Stimulated activated memory B cell treated with anti-CD40 and anti-IgM and Interleukin-4, amounts not matched to agents 10 μg/mL and 1 μg/mL and 100 μg/mL, for 72 hours (primary cell): Measurements from ENCODE around the gene PPRC1.

Experiments
- ATAC-seq: fragments of 150-1000 bp; cut with Tn5 transposase; 2 replicates; pipeline ENCODE4 v1.10.0; 2021
- H3K27ac Mint-ChIP-seq: one replicate; pipeline ENCODE4 v1.8.0; 2022; ENCODE audit warnings: mild to moderate bottlenecking, mixed read lengths
- H3K27me3 Mint-ChIP-seq: one replicate; pipeline ENCODE4 v1.8.0; 2022; ENCODE audit warnings: mixed read lengths
- H3K36me3 Mint-ChIP-seq: one replicate; pipeline ENCODE4 v1.8.0; 2022; ENCODE audit warnings: mixed read lengths
- H3K4me1 Mint-ChIP-seq: one replicate; pipeline ENCODE4 v1.8.0; 2022; ENCODE audit warnings: mixed read lengths
- H3K4me3 Mint-ChIP-seq: one replicate; pipeline ENCODE4 v1.8.0; 2022; ENCODE audit warnings: mild to moderate bottlenecking, moderate library complexity, mixed read lengths
- H3K9me3 Mint-ChIP-seq: one replicate; pipeline ENCODE4 v1.8.0; 2022; ENCODE audit warnings: mixed read lengths

Gene PPRC1

GRCh38 chr10:102132563-102133372 lies at the start of gene PPRC1:
TSS of gene PPRC1 (plus strand) at chr10:102133040. CDS start at chr10:102133069, 29 bp downstream.
- ATAC-seq, result peak; percentile 98
- Mint-ChIP-seq H3K4me3 (peak within 1 kb of the TSS; percentile 91), H3K27ac (peak within 1 kb of the TSS; percentile 95), H3K9me3 (no peaks in the 10 kb centered on the region), H3K27me3 (no peaks in the 10 kb centered on the region), H3K4me1 (peaks cover 33% of the 10 kb centered on the region), H3K36me3 (peaks cover 8% of the 10 kb centered on the region)

- Mint-ChIP-seq H3K27me3 (no peaks in the 10 kb centered on the region), H3K4me1 (no peaks in the 10 kb centered on the region), H3K27ac (no peak overlapping the region), H3K4me3 (no peak overlapping the region), H3K36me3 (peaks cover 9% of the 10 kb centered on the region), H3K9me3 (no peaks in the 10 kb centered on the region)
- ATAC-seq, result no peak
Measured at GRCh38 chr10:102083541-102083940, 49.3 kb upstream of the PPRC1 start.

- no peak overlapping the region for H3K4me3 Mint-ChIP-seq
- no peak for ATAC-seq
- no peak overlapping the region for H3K27ac Mint-ChIP-seq
- peaks cover 9% of the 10 kb centered on the region for H3K36me3 Mint-ChIP-seq
- no peaks in the 10 kb centered on the region for H3K9me3 Mint-ChIP-seq
- H3K4me1 Mint-ChIP-seq, result no peaks in the 10 kb centered on the region
- H3K27me3 Mint-ChIP-seq, result no peaks in the 10 kb centered on the region
Measured at GRCh38 chr10:102085336-102085735, 47.5 kb upstream of the PPRC1 start.

GRCh38 chr10:102086196-102086595 lies 46.6 kb upstream of the PPRC1 start:
- H3K27me3 Mint-ChIP-seq, result no peaks in the 10 kb centered on the region
- H3K27ac Mint-ChIP-seq, result no peak overlapping the region
- no peak for ATAC-seq
- no peaks in the 10 kb centered on the region for H3K4me1 Mint-ChIP-seq
- no peak overlapping the region for H3K4me3 Mint-ChIP-seq
- peaks cover 9% of the 10 kb centered on the region for H3K36me3 Mint-ChIP-seq
- no peaks in the 10 kb centered on the region for H3K9me3 Mint-ChIP-seq

- Mint-ChIP-seq H3K9me3 (no peaks in the 10 kb centered on the region), H3K4me3 (no peak overlapping the region), H3K36me3 (peaks cover 9% of the 10 kb centered on the region), H3K27me3 (no peaks in the 10 kb centered on the region), H3K27ac (no peak overlapping the region), H3K4me1 (no peaks in the 10 kb centered on the region)
- ATAC-seq, result no peak
Measured at GRCh38 chr10:102090772-102091171, 42.1 kb upstream of the PPRC1 start.

GRCh38 chr10:102096449-102096848 lies 36.4 kb upstream of the PPRC1 start:
- no peaks in the 10 kb centered on the region for H3K9me3 Mint-ChIP-seq
- peaks cover 6% of the 10 kb centered on the region for H3K36me3 Mint-ChIP-seq
- H3K27me3 Mint-ChIP-seq, result no peaks in the 10 kb centered on the region
- H3K27ac Mint-ChIP-seq, result no peak overlapping the region
- no peak for ATAC-seq
- no peaks in the 10 kb centered on the region for H3K4me1 Mint-ChIP-seq
- no peak overlapping the region for H3K4me3 Mint-ChIP-seq

GRCh38 chr10:102101152-102101551 lies 31.7 kb upstream of the PPRC1 start:
- Mint-ChIP-seq H3K9me3 (no peaks in the 10 kb centered on the region), H3K36me3 (peaks cover 20% of the 10 kb centered on the region), H3K27ac (no peak overlapping the region), H3K27me3 (no peaks in the 10 kb centered on the region), H3K4me3 (no peak overlapping the region), H3K4me1 (peaks cover 6% of the 10 kb centered on the region)
- no peak for ATAC-seq

GRCh38 chr10:102102421-102102820 lies 30.4 kb upstream of the PPRC1 start:
- no peaks in the 10 kb centered on the region for H3K9me3 Mint-ChIP-seq
- H3K27ac Mint-ChIP-seq, result no peak overlapping the region
- H3K36me3 Mint-ChIP-seq, result peaks cover 33% of the 10 kb centered on the region
- H3K4me1 Mint-ChIP-seq, result peaks cover 6% of the 10 kb centered on the region
- H3K4me3 Mint-ChIP-seq, result no peak overlapping the region
- H3K27me3 Mint-ChIP-seq, result no peaks in the 10 kb centered on the region
- no peak for ATAC-seq

GRCh38 chr10:102106998-102107397 lies 25.8 kb upstream of the PPRC1 start:
- no peak overlapping the region for H3K27ac Mint-ChIP-seq

GRCh38 chr10:102109166-102110116 lies 23.4 kb upstream of the PPRC1 start:
- Mint-ChIP-seq H3K36me3 (peaks cover 63% of the 10 kb centered on the region), H3K27ac (no peak overlapping the region), H3K4me3 (no peak overlapping the region), H3K4me1 (peaks cover 22% of the 10 kb centered on the region), H3K27me3 (no peaks in the 10 kb centered on the region), H3K9me3 (no peaks in the 10 kb centered on the region)
- ATAC-seq, result no peak

More at GRCh38 chr10:102106998-102107397, 25.8 kb upstream of the PPRC1 start:
- peaks cover 64% of the 10 kb centered on the region for H3K36me3 Mint-ChIP-seq
- H3K27me3 Mint-ChIP-seq, result no peaks in the 10 kb centered on the region
- no peak overlapping the region for H3K4me3 Mint-ChIP-seq
- H3K9me3 Mint-ChIP-seq, result no peaks in the 10 kb centered on the region
- no peak for ATAC-seq
- peaks cover 6% of the 10 kb centered on the region for H3K4me1 Mint-ChIP-seq

GRCh38 chr10:102111276-102111675 lies 21.6 kb upstream of the PPRC1 start:
- Mint-ChIP-seq H3K9me3 (no peaks in the 10 kb centered on the region), H3K4me3 (no peak overlapping the region), H3K27ac (no peak overlapping the region), H3K4me1 (peaks cover 29% of the 10 kb centered on the region), H3K27me3 (no peaks in the 10 kb centered on the region), H3K36me3 (peaks cover 52% of the 10 kb centered on the region)
- no peak for ATAC-seq

GRCh38 chr10:102112210-102112817 lies 20.5 kb upstream of the PPRC1 start:
- Mint-ChIP-seq H3K36me3 (peaks cover 41% of the 10 kb centered on the region), H3K4me3 (no peak overlapping the region), H3K9me3 (no peaks in the 10 kb centered on the region), H3K27ac (no peak overlapping the region), H3K27me3 (no peaks in the 10 kb centered on the region), H3K4me1 (peaks cover 40% of the 10 kb centered on the region)
- no peak for ATAC-seq

GRCh38 chr10:102113261-102113955 lies 19.4 kb upstream of the PPRC1 start:
- ATAC-seq, result no peak
- Mint-ChIP-seq H3K9me3 (no peaks in the 10 kb centered on the region), H3K4me3 (peak overlapping the region; percentile 81), H3K27ac (peak overlapping the region; percentile 81), H3K36me3 (peaks cover 36% of the 10 kb centered on the region), H3K4me1 (peaks cover 51% of the 10 kb centered on the region), H3K27me3 (no peaks in the 10 kb centered on the region)

GRCh38 chr10:102113956-102114857 lies 18.6 kb upstream of the PPRC1 start:
- H3K36me3 Mint-ChIP-seq, result peaks cover 28% of the 10 kb centered on the region
- H3K9me3 Mint-ChIP-seq, result no peaks in the 10 kb centered on the region
- peak overlapping the region; percentile 81 for H3K27ac Mint-ChIP-seq
- no peaks in the 10 kb centered on the region for H3K27me3 Mint-ChIP-seq
- peaks cover 59% of the 10 kb centered on the region for H3K4me1 Mint-ChIP-seq
- H3K4me3 Mint-ChIP-seq, result peak overlapping the region; percentile 81
- peak; percentile 39 for ATAC-seq
